HepG2 (cell line): ENCODE results near the gene SYNPR.

Source experiments
- AHR ChIP-seq: IDR thresholded peaks from 2 replicates; pipeline ENCODE4 v1.6.1; 2018; ENCODE audit warnings: missing genetic modification reagents, missing compliant biosample characterization
- CREB1 ChIP-seq, 2 experiments: fragments of 450-650 bp in 1 of 2; IDR thresholded peaks; 2 replicates each; pipeline ENCODE4 v1.6.1; 2016 to 2017; ENCODE audit warnings: control low read depth in 1 of 2, mild to moderate bottlenecking in 1 of 2, missing compliant biosample characterization in 1 of 2, missing genetic modification characterization in 1 of 2
- CREM ChIP-seq, 2 experiments: sonication (generic) in 1 of 2; formaldehyde crosslinking in 1 of 2; IDR thresholded peaks; 2 replicates each; pipeline versions ENCODE4 v1.4.0 to v1.6.1; 2016 to 2020; ENCODE audit warnings: antibody characterized with exemption in 1 of 2, mild to moderate bottlenecking in 1 of 2, missing genetic modification reagents in 1 of 2
- EZH2 ChIP-seq: conservative IDR thresholded peaks from 2 replicates; pipeline ENCODE4 v1.6.1; 2012; ENCODE audit warnings: mild to moderate bottlenecking, low read depth, low read length, moderate library complexity
- SMC3 ChIP-seq: IDR thresholded peaks from 2 replicates; pipeline ENCODE4 v1.6.1; 2011; ENCODE audit warnings: low read length, improper control_type of control experiment
- ZNF513 ChIP-seq: sonication (generic); formaldehyde crosslinking; conservative IDR thresholded peaks from 2 replicates; pipeline ENCODE4 v1.5.0; 2020; ENCODE audit warnings: missing genetic modification reagents

- TF ChIP-seq SMC3 = no peak
- no peak for TF ChIP-seq EZH2
- no peak for TF ChIP-seq CREM (IDR thresholded peaks at IDR 0.05)
- no peak for TF ChIP-seq CREM (CRISPR knock-in tag; IDR thresholded peaks at IDR 0.05)
- no peak for TF ChIP-seq AHR (CRISPR knock-in tag)
- TF ChIP-seq ZNF513 (CRISPR knock-in tag) = no peak
- no peak for TF ChIP-seq CREB1 (IDR thresholded peaks at IDR 0.05)
- TF ChIP-seq CREB1 (CRISPR knock-in tag; IDR thresholded peaks at IDR 0.05) = no peak
Measured at GRCh38 chr3:63338351-63338750, 60.2 kb downstream of the SYNPR start.
